Right lobe of liver (tissue), 4 donors: ENCODE results near the gene CACNA2D1.

Experiments
- CTCF ChIP-seq, 4 donors: fragments of 200-600 bp in 3 of 4; fragments of 450-650 bp in 1 of 4; IDR thresholded peaks; one replicate each; pipeline versions ENCODE4 v1.5.1 to v1.8.0; 2016 to 2022; ENCODE audit warnings: antibody characterized with exemption in 4 of 4, mild to moderate bottlenecking in 2 of 4
- POLR2A ChIP-seq: fragments of 450-650 bp; IDR thresholded peaks from one replicate; pipeline ENCODE4 v1.6.1; 2017; ENCODE audit warnings: antibody characterized with exemption, mild to moderate bottlenecking
- donor health status: DM: no; HTN: no; CAD: no.
- donor health status: DM: no; HTN: no; CAD: no.
- donor health status: DM: no; HTN: yes; CAD: no.

- TF ChIP-seq CTCF (IDR thresholded peaks at IDR 0.05): no peak
- TF ChIP-seq POLR2A: no peak
These were observed 280.0 kb downstream of the CACNA2D1 start for GRCh38 chr7:82163586-82163985.
